GM18951 (cell line): Measurements from ENCODE around the gene RAB11FIP4.

Experiments
- POLR2A ChIP-seq: IDR thresholded peaks from 4 replicates; pipeline ENCODE4 v1.6.1; 2011; ENCODE audit warnings: mild to moderate bottlenecking; ENCODE audit not compliant: insufficient read length, insufficient read depth; ENCODE audit errors: extremely low read depth
- in situ Hi-C: fragments of 300-500 bp; cut with MboI; formaldehyde crosslinking; loops from one replicate; pipeline ENCODE4 v1.12.0; 2022; ENCODE audit warnings: low sequenced_read_pairs, mixed read lengths, inconsistent platforms; ENCODE audit not compliant: unreplicated experiment

RAB11FIP4 gene

GRCh38 chr17:31524926-31525800 lies 133.7 kb downstream of the RAB11FIP4 start:
- in situ Hi-C loops: loop anchor here (10.0 to 25.0 kb wide), 2 partner anchors 80 to 513 kb away; no protein-coding TSS in a partner anchor
- no peak for TF ChIP-seq POLR2A

- in situ Hi-C loops: loop anchor here (10.0 to 25.0 kb wide), 2 partner anchors 81 to 514 kb away; no protein-coding TSS in a partner anchor
- no peak for TF ChIP-seq POLR2A
Observed at GRCh38 chr17:31525801-31526549, 134.5 kb downstream of the RAB11FIP4 start.

GRCh38 chr17:31527606-31528005 lies 136.1 kb downstream of the RAB11FIP4 start:
- in situ Hi-C loops: loop anchor here (10.0 to 25.0 kb wide), 2 partner anchors 83 to 515 kb away; no protein-coding TSS in a partner anchor
- no peak for TF ChIP-seq POLR2A

GRCh38 chr17:31528291-31528874 lies 136.9 kb downstream of the RAB11FIP4 start:
- no peak for TF ChIP-seq POLR2A
- in situ Hi-C loops: loop anchor here (10.0 to 25.0 kb wide), 2 partner anchors 84 to 516 kb away; no protein-coding TSS in a partner anchor

DNA sequence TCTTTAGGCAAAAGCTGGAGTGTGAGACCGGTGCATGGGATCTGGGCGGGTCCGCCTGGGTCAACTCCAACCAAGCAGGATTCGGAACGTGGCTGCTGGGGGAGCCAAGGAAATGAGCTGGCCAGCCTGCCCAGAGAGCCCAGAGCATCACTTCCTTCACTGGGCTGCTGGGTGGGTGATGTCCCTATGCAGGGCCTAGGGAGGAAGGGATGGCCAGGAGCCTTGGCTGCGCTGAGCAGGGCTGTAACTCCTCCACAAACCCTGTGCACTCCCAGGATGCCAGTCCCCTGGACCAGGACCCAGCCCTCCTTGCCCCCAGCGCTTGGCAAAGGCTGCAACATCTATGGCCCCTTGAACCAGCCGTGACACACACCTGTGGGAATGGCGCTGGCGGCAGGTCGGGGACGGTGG lies 138.4 kb downstream of the RAB11FIP4 start:
- in situ Hi-C loops: loop anchor here (10.0 to 25.0 kb wide), 2 partner anchors 85 to 518 kb away; no protein-coding TSS in a partner anchor
- TF ChIP-seq POLR2A: no peak

GRCh38 chr17:31530391-31530985 lies 139.0 kb downstream of the RAB11FIP4 start:
- TF ChIP-seq POLR2A: no peak
- in situ Hi-C loops: loop anchor here (25.0 kb wide), 1 partner anchor 518 kb away; no protein-coding TSS in a partner anchor

- TF ChIP-seq POLR2A: no peak
- in situ Hi-C loops: loop anchor here (25.0 kb wide), 1 partner anchor 519 kb away; no protein-coding TSS in a partner anchor
Observed at GRCh38 chr17:31531336-31531980, 140.0 kb downstream of the RAB11FIP4 start.

DNA sequence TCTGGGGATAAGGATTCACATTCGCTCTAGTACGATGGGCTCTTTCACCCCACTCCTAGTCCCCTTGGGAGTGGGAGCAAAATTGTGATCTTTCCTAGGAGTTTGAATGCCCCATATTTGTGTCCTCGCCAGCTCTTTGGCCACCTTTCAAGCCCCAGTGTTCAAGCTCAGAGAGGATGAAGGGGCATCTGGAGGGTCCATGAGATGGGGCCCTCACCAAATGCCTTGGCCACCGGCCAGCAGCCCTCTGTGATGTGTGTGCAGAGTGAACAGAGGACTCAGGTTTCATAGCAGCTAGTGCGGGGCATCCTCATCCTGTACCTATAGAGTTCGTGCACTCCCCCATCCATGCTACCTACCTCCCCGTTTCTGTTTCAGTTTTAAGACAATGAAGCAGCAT lies 140.6 kb downstream of the RAB11FIP4 start:
- in situ Hi-C loops: loop anchor here (25.0 kb wide), 1 partner anchor 520 kb away; no protein-coding TSS in a partner anchor
- no peak for TF ChIP-seq POLR2A

- in situ Hi-C loops: loop anchor here (25.0 kb wide), 1 partner anchor 520 kb away; no protein-coding TSS in a partner anchor
- no peak for TF ChIP-seq POLR2A
Observed at GRCh38 chr17:31532526-31532925, 141.1 kb downstream of the RAB11FIP4 start.

DNA sequence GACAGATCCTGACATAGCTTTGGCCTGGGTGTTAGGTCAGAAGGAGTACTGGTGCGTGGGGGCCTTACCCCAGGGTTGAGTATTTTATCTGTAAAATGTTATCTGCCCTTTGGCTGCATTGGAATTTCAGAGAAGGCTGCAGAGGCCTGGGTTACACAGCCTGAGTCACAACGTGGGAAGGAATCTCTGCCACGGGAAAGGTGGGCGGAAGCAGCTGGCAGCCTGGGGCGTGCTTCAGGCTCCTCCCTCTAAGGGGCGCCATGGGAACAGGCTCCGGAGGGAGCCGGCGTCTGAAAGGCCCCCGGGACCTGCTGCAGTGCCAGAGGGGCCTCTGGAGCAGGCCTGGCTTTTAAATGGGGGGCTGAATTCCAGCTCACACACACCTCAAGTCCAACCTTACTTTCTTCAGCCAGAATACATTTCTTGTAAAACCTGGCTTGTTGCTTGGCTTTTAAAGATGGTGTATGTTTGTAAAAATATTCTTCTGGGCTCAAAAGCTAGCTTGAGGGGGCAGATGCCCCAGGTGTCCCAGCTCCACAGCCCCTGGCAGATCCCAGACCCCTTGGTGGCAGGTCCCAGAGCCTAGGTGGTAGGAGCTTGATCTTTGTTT lies 142.2 kb downstream of the RAB11FIP4 start:
- in situ Hi-C loops: loop anchor here (25.0 kb wide), 1 partner anchor 521 kb away; no protein-coding TSS in a partner anchor
- TF ChIP-seq POLR2A: no peak

- TF ChIP-seq POLR2A: no peak
- in situ Hi-C loops: loop anchor here (25.0 kb wide), 1 partner anchor 522 kb away; no protein-coding TSS in a partner anchor
Observed at GRCh38 chr17:31534223-31534888, 142.9 kb downstream of the RAB11FIP4 start.
